GM23338 (cell line): Measurements from ENCODE around the gene DPYD.

Experiments
- CREB1 ChIP-seq: fragments of 250-450 bp; sonication (Bioruptor Pico); IDR thresholded peaks from 2 replicates; pipeline ENCODE4 v1.5.0; 2020; ENCODE audit warnings: low read depth, mild to moderate bottlenecking, moderate library complexity
- CTCF ChIP-seq, 2 experiments: fragments of 200-600 bp in 1 of 2; sonication (generic) in 1 of 2; conservative IDR thresholded peaks; 2 replicates each; pipeline versions ENCODE4 v1.5.1 to v1.6.1; 2016 to 2017; ENCODE audit warnings: antibody characterized with exemption in 2 of 2, low read depth in 2 of 2, mild to moderate bottlenecking in 2 of 2, moderate library complexity in 1 of 2
- ETS1 ChIP-seq: IDR thresholded peaks from 2 replicates; pipeline ENCODE4 v1.6.1; 2016; ENCODE audit warnings: antibody characterized with exemption
- EZH2 ChIP-seq: fragments of 200-600 bp; sonication (generic); IDR thresholded peaks from one replicate; pipeline ENCODE4 v1.8.0; 2017; ENCODE audit warnings: antibody characterized with exemption, mild to moderate bottlenecking, low read depth; ENCODE audit not compliant: unreplicated experiment
- EZH2phosphoT487 ChIP-seq: fragments of 200-600 bp; sonication (generic); IDR thresholded peaks from one replicate; pipeline ENCODE4 v1.8.1; 2018; ENCODE audit warnings: antibody characterized with exemption; ENCODE audit not compliant: unreplicated experiment
- JUNB ChIP-seq: IDR thresholded peaks from one replicate; pipeline ENCODE4 v1.6.1; 2016; ENCODE audit warnings: antibody characterized with exemption; ENCODE audit not compliant: unreplicated experiment
- POLR2AphosphoS5 ChIP-seq: IDR thresholded peaks from 2 replicates; pipeline ENCODE4 v1.6.1; 2016; ENCODE audit warnings: antibody characterized with exemption, low read depth
- ZNF114 ChIP-seq: fragments of 250-450 bp; sonication (Bioruptor Pico); IDR thresholded peaks from 2 replicates; pipeline ENCODE4 v1.5.0; 2020; ENCODE audit warnings: mild to moderate bottlenecking, moderate library complexity
- TF ChIP-seq, protein P1 (sequence below): IDR thresholded peaks from one replicate; pipeline ENCODE4 v1.6.1; 2018; ENCODE audit warnings: antibody characterized with exemption; ENCODE audit not compliant: unreplicated experiment

DNA sequence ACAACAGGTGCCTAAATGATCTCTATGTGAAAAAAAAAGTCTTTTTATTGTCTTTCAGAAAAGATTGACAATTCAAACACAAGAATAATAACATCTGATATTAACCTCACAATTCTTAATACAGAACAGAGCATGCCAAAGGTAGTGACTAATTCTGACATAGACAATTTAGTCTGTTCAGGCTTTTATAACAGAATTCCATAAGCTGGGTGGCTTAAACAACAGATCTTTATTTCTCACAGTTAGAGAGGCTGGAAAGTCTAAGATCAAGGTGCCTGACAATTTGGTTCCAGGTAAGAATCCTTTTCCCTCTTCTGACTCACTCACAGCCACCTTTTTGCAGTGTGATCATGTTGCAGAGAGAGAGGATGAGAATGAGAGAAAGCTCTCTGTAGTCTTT, 27.0 kb downstream of the DPYD start:
- TF ChIP-seq CTCF (conservative IDR thresholded peaks at IDR 0.05; ENCODE audit: low read depth in 2 of 2): no peak
- TF ChIP-seq POLR2AphosphoS5: no peak
- TF ChIP-seq EZH2: no peak
- TF ChIP-seq ETS1: no peak
- TF ChIP-seq, protein P1, sequence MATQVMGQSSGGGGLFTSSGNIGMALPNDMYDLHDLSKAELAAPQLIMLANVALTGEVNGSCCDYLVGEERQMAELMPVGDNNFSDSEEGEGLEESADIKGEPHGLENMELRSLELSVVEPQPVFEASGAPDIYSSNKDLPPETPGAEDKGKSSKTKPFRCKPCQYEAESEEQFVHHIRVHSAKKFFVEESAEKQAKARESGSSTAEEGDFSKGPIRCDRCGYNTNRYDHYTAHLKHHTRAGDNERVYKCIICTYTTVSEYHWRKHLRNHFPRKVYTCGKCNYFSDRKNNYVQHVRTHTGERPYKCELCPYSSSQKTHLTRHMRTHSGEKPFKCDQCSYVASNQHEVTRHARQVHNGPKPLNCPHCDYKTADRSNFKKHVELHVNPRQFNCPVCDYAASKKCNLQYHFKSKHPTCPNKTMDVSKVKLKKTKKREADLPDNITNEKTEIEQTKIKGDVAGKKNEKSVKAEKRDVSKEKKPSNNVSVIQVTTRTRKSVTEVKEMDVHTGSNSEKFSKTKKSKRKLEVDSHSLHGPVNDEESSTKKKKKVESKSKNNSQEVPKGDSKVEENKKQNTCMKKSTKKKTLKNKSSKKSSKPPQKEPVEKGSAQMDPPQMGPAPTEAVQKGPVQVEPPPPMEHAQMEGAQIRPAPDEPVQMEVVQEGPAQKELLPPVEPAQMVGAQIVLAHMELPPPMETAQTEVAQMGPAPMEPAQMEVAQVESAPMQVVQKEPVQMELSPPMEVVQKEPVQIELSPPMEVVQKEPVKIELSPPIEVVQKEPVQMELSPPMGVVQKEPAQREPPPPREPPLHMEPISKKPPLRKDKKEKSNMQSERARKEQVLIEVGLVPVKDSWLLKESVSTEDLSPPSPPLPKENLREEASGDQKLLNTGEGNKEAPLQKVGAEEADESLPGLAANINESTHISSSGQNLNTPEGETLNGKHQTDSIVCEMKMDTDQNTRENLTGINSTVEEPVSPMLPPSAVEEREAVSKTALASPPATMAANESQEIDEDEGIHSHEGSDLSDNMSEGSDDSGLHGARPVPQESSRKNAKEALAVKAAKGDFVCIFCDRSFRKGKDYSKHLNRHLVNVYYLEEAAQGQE: no peak
- no peak for TF ChIP-seq JUNB
- no peak for TF ChIP-seq ZNF114
- TF ChIP-seq EZH2phosphoT487: no peak
- TF ChIP-seq CREB1 (CRISPR knock-in tag): no peak
